ENCODE measurements around the gene POLR3E. TPM values are rescaled to one million over a fixed set of nuclear protein-coding genes. Genes with fewer than 3 reads are reported as not detected.

POLR3E gene
- total and polyA plus RNA-seq, 2 experiments from 2014 or later: 23.5 to 62.5 TPM

DNA sequence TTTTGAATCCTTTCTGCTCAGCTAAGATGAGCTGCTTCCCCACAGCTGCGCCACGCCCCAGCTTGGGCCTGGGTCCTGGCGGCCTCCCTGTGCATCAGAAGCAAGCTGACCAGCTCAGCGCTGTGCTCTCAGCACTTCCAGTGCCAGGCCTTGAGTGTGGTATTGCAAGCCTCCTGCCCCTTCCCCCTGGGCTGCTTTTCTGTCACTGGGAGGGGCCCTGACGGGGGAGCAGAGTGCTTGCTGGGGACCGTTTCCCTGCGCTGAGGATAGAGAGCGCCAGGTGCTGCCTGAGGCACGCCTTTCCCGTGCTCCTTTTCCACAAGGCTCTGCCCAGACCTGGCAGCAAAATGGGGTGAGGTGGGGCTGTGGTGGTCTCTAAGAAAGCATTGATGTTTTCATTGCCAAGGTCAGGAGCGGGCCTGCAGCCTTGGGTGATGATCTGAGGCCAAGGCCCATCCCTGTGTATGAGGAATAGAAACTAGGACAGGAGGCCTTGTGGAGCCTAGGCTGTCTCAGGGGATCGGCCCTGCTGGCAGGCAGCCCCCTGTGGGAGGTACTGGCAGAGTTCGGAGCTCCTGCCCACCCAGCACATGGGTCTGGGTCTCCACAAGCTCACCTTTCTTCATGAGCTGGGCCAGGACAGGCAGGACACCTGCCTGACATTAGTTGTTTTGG lies 29.7 kb downstream of the POLR3E start:
- no peaks in the 10 kb centered on the region for H3K9me2 ChIP-seq (replicated peaks; ENCODE audit: insufficient read depth)
- H3K4me1 ChIP-seq (ENCODE audit: insufficient read depth): no peaks in the 10 kb centered on the region
- no peak overlapping the region for H3K4me3 ChIP-seq
- TF ChIP-seq, protein P1, sequence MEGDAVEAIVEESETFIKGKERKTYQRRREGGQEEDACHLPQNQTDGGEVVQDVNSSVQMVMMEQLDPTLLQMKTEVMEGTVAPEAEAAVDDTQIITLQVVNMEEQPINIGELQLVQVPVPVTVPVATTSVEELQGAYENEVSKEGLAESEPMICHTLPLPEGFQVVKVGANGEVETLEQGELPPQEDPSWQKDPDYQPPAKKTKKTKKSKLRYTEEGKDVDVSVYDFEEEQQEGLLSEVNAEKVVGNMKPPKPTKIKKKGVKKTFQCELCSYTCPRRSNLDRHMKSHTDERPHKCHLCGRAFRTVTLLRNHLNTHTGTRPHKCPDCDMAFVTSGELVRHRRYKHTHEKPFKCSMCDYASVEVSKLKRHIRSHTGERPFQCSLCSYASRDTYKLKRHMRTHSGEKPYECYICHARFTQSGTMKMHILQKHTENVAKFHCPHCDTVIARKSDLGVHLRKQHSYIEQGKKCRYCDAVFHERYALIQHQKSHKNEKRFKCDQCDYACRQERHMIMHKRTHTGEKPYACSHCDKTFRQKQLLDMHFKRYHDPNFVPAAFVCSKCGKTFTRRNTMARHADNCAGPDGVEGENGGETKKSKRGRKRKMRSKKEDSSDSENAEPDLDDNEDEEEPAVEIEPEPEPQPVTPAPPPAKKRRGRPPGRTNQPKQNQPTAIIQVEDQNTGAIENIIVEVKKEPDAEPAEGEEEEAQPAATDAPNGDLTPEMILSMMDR (IDR thresholded peaks at IDR 0.05; ENCODE audit: poor library complexity): no peak
- TF ChIP-seq EZH2phosphoT487 (IDR thresholded peaks at IDR 0.05; ENCODE audit: low read depth, severe bottlenecking, unreplicated experiment) (no peak), EZH2 (IDR thresholded peaks at IDR 0.05; ENCODE audit: borderline replicate concordance) (no peak)
- DNase-seq (ENCODE audit: low spot score): no peak
- H3K27me3 ChIP-seq: no peaks in the 10 kb centered on the region
- no peak overlapping the region for H3K27ac ChIP-seq
- H3K4me2 ChIP-seq: no peak overlapping the region
- WGBS (ENCODE audit: low lambda C conversion rate, missing lambda C conversion rate): 97% methylated on average over 12 of the region's 13 CpGs
- no peaks in the 10 kb centered on the region for H3K9me3 ChIP-seq (ENCODE audit: low read depth)
- H3K36me3 ChIP-seq (replicated peaks; ENCODE audit: insufficient read depth, low read depth): no peaks in the 10 kb centered on the region
- no peak overlapping the region for H2AFZ ChIP-seq
- H3K79me2 ChIP-seq: no peaks in the 10 kb centered on the region
- H4K20me1 ChIP-seq (ENCODE audit: insufficient read depth, poor library complexity, severe bottlenecking): peaks cover 1% of the 10 kb centered on the region

DNA sequence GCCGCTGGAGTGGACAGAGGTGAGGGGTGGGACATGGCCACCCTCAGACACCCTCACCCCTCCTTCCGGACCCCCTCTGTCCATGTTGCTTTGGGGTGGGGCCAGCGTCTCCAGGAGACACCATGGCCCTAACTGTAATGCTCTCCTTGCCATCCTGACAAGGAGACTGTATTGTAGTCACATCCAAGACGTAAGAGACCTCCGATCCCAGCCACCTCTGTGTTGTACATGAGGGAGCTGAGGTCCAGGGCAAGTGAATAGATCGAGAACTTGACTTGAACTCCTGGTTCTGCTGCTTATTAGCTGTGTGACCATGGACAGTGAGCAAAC lies 30.2 kb downstream of the POLR3E start:
- no peak overlapping the region for H3K4me3 ChIP-seq
- WGBS (ENCODE audit: low lambda C conversion rate, missing lambda C conversion rate): 99% methylated on average over 6 of the region's 6 CpGs
- H3K36me3 ChIP-seq (replicated peaks; ENCODE audit: insufficient read depth, low read depth): no peaks in the 10 kb centered on the region
- TF ChIP-seq EZH2 (IDR thresholded peaks at IDR 0.05; ENCODE audit: borderline replicate concordance) (no peak), EZH2phosphoT487 (IDR thresholded peaks at IDR 0.05; ENCODE audit: low read depth, severe bottlenecking, unreplicated experiment) (no peak)
- TF ChIP-seq, protein P1 (IDR thresholded peaks at IDR 0.05; ENCODE audit: poor library complexity): no peak
- no peaks in the 10 kb centered on the region for H3K27me3 ChIP-seq
- H4K20me1 ChIP-seq (ENCODE audit: insufficient read depth, poor library complexity, severe bottlenecking): no peaks in the 10 kb centered on the region
- H3K4me1 ChIP-seq (ENCODE audit: insufficient read depth): no peaks in the 10 kb centered on the region
- H3K27ac ChIP-seq: no peak overlapping the region
- no peaks in the 10 kb centered on the region for H3K9me2 ChIP-seq (replicated peaks; ENCODE audit: insufficient read depth)
- no peaks in the 10 kb centered on the region for H3K79me2 ChIP-seq
- no peaks in the 10 kb centered on the region for H3K9me3 ChIP-seq (ENCODE audit: low read depth)
- no peak overlapping the region for H2AFZ ChIP-seq
- no peak for DNase-seq (ENCODE audit: low spot score)
- no peak overlapping the region for H3K4me2 ChIP-seq

- WGBS (ENCODE audit: low lambda C conversion rate, missing lambda C conversion rate): 92% methylated on average over 10 of the region's 10 CpGs
- no peak for DNase-seq (ENCODE audit: low spot score)
- Histone ChIP-seq H3K36me3 (replicated peaks; ENCODE audit: insufficient read depth, low read depth) (no peaks in the 10 kb centered on the region), H3K27me3 (no peaks in the 10 kb centered on the region), H3K4me1 (ENCODE audit: insufficient read depth) (no peaks in the 10 kb centered on the region), H3K9me3 (ENCODE audit: low read depth) (no peaks in the 10 kb centered on the region), H2AFZ (no peak overlapping the region), H3K27ac (no peak overlapping the region), H3K9me2 (replicated peaks; ENCODE audit: insufficient read depth) (no peaks in the 10 kb centered on the region), H3K79me2 (no peaks in the 10 kb centered on the region), H3K4me2 (no peak overlapping the region), H3K4me3 (no peak overlapping the region), H4K20me1 (ENCODE audit: insufficient read depth, poor library complexity, severe bottlenecking) (no peaks in the 10 kb centered on the region)
- TF ChIP-seq, protein P1 (IDR thresholded peaks at IDR 0.05; ENCODE audit: poor library complexity): no peak
- TF ChIP-seq EZH2 (IDR thresholded peaks at IDR 0.05; ENCODE audit: borderline replicate concordance) (no peak), EZH2phosphoT487 (IDR thresholded peaks at IDR 0.05; ENCODE audit: low read depth, severe bottlenecking, unreplicated experiment) (no peak)
These were observed 31.0 kb downstream of the POLR3E start for GRCh38 chr16:22328081-22328725.
